Prostate gland (tissue), 2 donors: ENCODE measurements around the gene RNASET2.

ENCODE experiments used
- CTCF ChIP-seq, 4 experiments: fragments of 200-600 bp in 2 of 4; fragments of 450-650 bp in 2 of 4; sonication (generic) in 2 of 4; IDR thresholded peaks; 1 replicate in 3 of 4; 2 replicates in 1 of 4; pipeline ENCODE4 v1.5.1; 2016 to 2019; ENCODE audit warnings: antibody characterized with exemption in 4 of 4, mild to moderate bottlenecking in 2 of 4, moderate library complexity in 2 of 4
- POLR2A ChIP-seq: fragments of 450-650 bp; IDR thresholded peaks from one replicate; pipeline ENCODE4 v1.6.1; 2016; ENCODE audit warnings: antibody characterized with exemption, mild to moderate bottlenecking
- POLR2AphosphoS5 ChIP-seq: sonication (generic); formaldehyde crosslinking; IDR thresholded peaks from one replicate; pipeline ENCODE4 v1.6.1; 2017; ENCODE audit warnings: antibody characterized with exemption

- TF ChIP-seq CTCF (IDR thresholded peaks at IDR 0.05) (no peak), POLR2A (no peak), POLR2AphosphoS5 (no peak)
Observed at GRCh38 chr6:166935353-166935752, 21.0 kb downstream of the RNASET2 start.
